Loucy (cell line): ENCODE data around the gene MOK.

ENCODE experiments used
- H2AFZ ChIP-seq: fragments of 200-600 bp; sonication (generic); 2 replicates; pipeline ENCODE4 v1.6.0; 2016; ENCODE audit warnings: antibody characterized with exemption, mild to moderate bottlenecking, low read length, moderate library complexity
- H3F3A ChIP-seq: fragments of 200-600 bp; 2 replicates; pipeline ENCODE4 v1.6.0; 2016; ENCODE audit warnings: antibody characterized with exemption, low read depth, mild to moderate bottlenecking
- H3K27me3 ChIP-seq: fragments of 200-600 bp; sonication (generic); 2 replicates; pipeline ENCODE4 v1.6.1; 2014; ENCODE audit warnings: low read length, mild to moderate bottlenecking; ENCODE audit not compliant: insufficient read depth, poor library complexity, severe bottlenecking
- H3K36me3 ChIP-seq: fragments of 200-600 bp; sonication (generic); 2 replicates; pipeline ENCODE4 v1.6.1; 2016; ENCODE audit warnings: low read length; ENCODE audit not compliant: insufficient read depth
- H3K4me1 ChIP-seq: fragments of 200-600 bp; sonication (generic); 2 replicates; pipeline ENCODE4 v1.5.1; 2014; ENCODE audit warnings: low read length, mild to moderate bottlenecking; ENCODE audit not compliant: insufficient read depth, poor library complexity, severe bottlenecking
- H3K4me2 ChIP-seq: fragments of 200-600 bp; sonication (generic); 2 replicates; pipeline ENCODE4 v1.6.0; 2014; ENCODE audit warnings: antibody characterized with exemption, low read length, low read depth, mild to moderate bottlenecking; ENCODE audit not compliant: poor library complexity, severe bottlenecking
- H3K4me3 ChIP-seq: fragments of 200-600 bp; sonication (generic); 2 replicates; pipeline ENCODE4 v1.5.1; 2014; ENCODE audit warnings: low read length, mild to moderate bottlenecking, mixed read lengths; ENCODE audit not compliant: poor library complexity, severe bottlenecking
- H3K79me2 ChIP-seq: fragments of 200-600 bp; sonication (generic); 2 replicates; pipeline ENCODE4 v1.6.1; 2014; ENCODE audit warnings: low read length; ENCODE audit not compliant: insufficient read depth
- H3K9ac ChIP-seq: fragments of 200-600 bp; sonication (generic); 2 replicates; pipeline ENCODE4 v1.6.0; 2014; ENCODE audit warnings: mild to moderate bottlenecking, low read depth, low read length, moderate library complexity; ENCODE audit not compliant: poor library complexity, severe bottlenecking
- H3K9me2 ChIP-seq: fragments of 200-600 bp; sonication (generic); replicated peaks from 2 replicates; pipeline ENCODE4 v1.6.1; 2016; ENCODE audit warnings: low read depth, low read length, mixed read lengths
- H3K9me3 ChIP-seq: fragments of 200-600 bp; sonication (generic); 2 replicates; pipeline ENCODE4 v1.6.1; 2014; ENCODE audit warnings: mild to moderate bottlenecking, antibody characterized with exemption, low read length, low read depth; ENCODE audit not compliant: insufficient read depth
- H4K20me1 ChIP-seq: fragments of 200-600 bp; sonication (generic); 2 replicates; pipeline ENCODE4 v1.6.0; 2014; ENCODE audit warnings: antibody characterized with exemption, low read length, mild to moderate bottlenecking; ENCODE audit not compliant: insufficient read depth, poor library complexity, severe bottlenecking
- CTCF ChIP-seq: fragments of 200-600 bp; sonication (generic); conservative IDR thresholded peaks from 2 replicates; pipeline ENCODE4 v1.5.1; 2014; ENCODE audit warnings: mild to moderate bottlenecking, antibody characterized with exemption, low read length
- EZH2phosphoT487 ChIP-seq: fragments of 200-600 bp; IDR thresholded peaks from 2 replicates; pipeline ENCODE4 v1.6.1; 2018; ENCODE audit warnings: antibody characterized with exemption, mild to moderate bottlenecking, moderate library complexity, borderline replicate concordance

The MOK gene

DNA sequence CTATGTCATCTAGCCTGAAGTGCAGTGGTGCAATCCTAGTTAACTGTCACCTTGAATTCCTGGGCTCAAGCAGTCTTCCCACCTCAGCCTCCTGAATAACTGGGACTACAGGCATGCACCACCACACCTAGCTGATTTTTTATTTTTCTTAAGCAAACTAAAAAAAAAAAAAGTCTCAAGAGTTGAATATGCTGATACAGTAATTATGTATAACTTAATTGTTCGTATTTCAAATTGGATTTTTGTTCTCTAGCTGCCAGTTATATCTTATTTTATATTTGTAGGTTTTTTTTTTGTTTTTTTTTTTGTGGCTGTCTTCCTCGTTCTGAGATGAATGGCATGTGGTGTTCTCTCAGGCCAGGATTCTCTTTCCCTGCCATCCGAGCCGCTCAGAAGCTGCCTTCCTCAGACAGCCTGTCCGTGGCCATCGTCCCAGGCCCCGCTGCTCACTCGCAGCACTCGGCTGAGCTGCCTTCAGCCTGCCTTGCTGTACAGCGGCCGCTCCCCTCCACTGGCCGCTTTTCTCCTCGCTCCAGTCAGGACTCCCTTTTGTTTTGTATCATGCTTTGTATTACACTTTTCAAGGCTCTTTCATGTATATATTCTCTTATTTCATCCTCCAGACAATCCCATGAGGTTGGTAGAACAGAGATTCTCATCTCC is 112.0 kb downstream of the MOK start:
- TF ChIP-seq EZH2phosphoT487 (no peak), CTCF (no peak)
- H2AFZ ChIP-seq = no peak overlapping the region
- peaks cover 56% of the 10 kb centered on the region for H3K79me2 ChIP-seq
- no peaks in the 10 kb centered on the region for H3K9me2 ChIP-seq
- H3K9ac ChIP-seq = no peak overlapping the region
- H3K4me1 ChIP-seq = peaks cover 6% of the 10 kb centered on the region
- H3K9me3 ChIP-seq = no peaks in the 10 kb centered on the region
- peaks cover 25% of the 10 kb centered on the region for H4K20me1 ChIP-seq
- H3K4me2 ChIP-seq = no peak overlapping the region
- no peaks in the 10 kb centered on the region for H3K27me3 ChIP-seq
- H3K4me3 ChIP-seq = no peak overlapping the region
- no peaks in the 10 kb centered on the region for H3F3A ChIP-seq
- H3K36me3 ChIP-seq = peaks cover 38% of the 10 kb centered on the region; the same call in 1 of the 2 replicates

DNA sequence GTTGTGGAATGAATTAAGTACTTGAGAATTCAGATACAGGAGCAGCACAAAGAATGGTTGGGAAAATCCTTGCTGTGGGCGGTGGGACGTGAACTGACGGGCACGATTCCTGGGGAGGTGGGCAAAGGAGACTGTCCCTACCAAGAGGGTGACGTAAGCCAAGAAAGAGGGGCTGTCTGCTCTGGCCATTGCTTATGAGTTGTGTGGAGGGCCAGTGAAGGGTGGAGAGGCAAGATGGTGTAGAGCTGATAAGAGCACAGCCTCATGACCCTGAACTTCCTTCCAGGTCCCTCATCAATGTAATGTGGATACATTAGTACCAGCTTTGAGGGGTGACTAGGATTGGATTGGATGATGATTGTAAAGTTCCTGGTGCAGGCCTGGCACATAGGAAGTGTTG is 115.1 kb downstream of the MOK start:
- H3K27me3 ChIP-seq = no peaks in the 10 kb centered on the region
- H3K9ac ChIP-seq = no peak overlapping the region
- peaks cover 6% of the 10 kb centered on the region for H3K4me1 ChIP-seq
- H3K4me2 ChIP-seq = no peak overlapping the region
- no peaks in the 10 kb centered on the region for H3K9me3 ChIP-seq
- TF ChIP-seq EZH2phosphoT487 (no peak), CTCF (no peak)
- H2AFZ ChIP-seq = no peak overlapping the region
- H3K36me3 ChIP-seq = peaks cover 11% of the 10 kb centered on the region; the same call in 1 of the 2 replicates
- H3K79me2 ChIP-seq = peaks cover 82% of the 10 kb centered on the region
- H3K9me2 ChIP-seq = no peaks in the 10 kb centered on the region
- H4K20me1 ChIP-seq = peaks cover 32% of the 10 kb centered on the region
- H3K4me3 ChIP-seq = no peak overlapping the region
- no peaks in the 10 kb centered on the region for H3F3A ChIP-seq

DNA sequence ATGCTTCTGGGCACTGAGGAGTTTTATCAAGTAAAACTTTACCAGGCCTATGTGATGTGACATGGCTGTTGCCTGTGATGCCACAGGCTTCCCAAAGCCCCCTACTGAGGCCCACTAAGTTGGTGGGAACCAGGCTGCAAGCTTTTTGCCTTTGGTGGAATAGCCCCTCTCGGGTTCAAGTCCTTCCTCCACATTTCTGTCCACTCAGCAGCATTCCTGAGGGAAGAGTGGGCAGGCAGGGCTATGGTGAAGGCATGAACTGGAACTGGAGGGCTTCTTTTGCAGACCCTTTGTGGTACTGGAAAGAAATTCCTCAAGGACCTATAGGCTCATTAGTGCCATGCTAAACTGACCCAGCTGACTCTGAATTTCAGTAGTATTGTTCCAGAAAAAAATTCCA is 116.8 kb downstream of the MOK start:
- peaks cover 6% of the 10 kb centered on the region for H3K4me1 ChIP-seq
- H2AFZ ChIP-seq = no peak overlapping the region
- H3K9me3 ChIP-seq = no peaks in the 10 kb centered on the region
- 0 out of 2 replicates have a peak, but pooled peaks cover 6% of the 10 kb centered on the region for H3K36me3 ChIP-seq
- H3K79me2 ChIP-seq = peaks cover 86% of the 10 kb centered on the region
- peaks cover 35% of the 10 kb centered on the region for H4K20me1 ChIP-seq
- no peaks in the 10 kb centered on the region for H3K27me3 ChIP-seq
- TF ChIP-seq EZH2phosphoT487 (no peak), CTCF (no peak)
- H3F3A ChIP-seq = no peaks in the 10 kb centered on the region
- H3K4me3 ChIP-seq = no peak overlapping the region
- no peak overlapping the region for H3K9ac ChIP-seq
- H3K9me2 ChIP-seq = no peaks in the 10 kb centered on the region
- no peak overlapping the region for H3K4me2 ChIP-seq
